ENCODE data around the gene DAP.

GRCh38 chr5:10708189-10708944 lies 52.7 kb downstream of the DAP start:
- TF ChIP-seq EZH2 (IDR thresholded peaks at IDR 0.05; ENCODE audit: insufficient read depth, poor library complexity, severe bottlenecking) = no peak
- no peak for TF ChIP-seq EZH2phosphoT487 (IDR thresholded peaks at IDR 0.05; ENCODE audit: insufficient read depth, low read depth)

All from GM23248 (cell line).